NB4 (cell line): ENCODE data around the gene SIRPA.

Experiments
- CTCF ChIP-seq: IDR thresholded peaks from one replicate; pipeline ENCODE4 v1.5.1; 2012; ENCODE audit warnings: low read depth, low read length
- MAX ChIP-seq: IDR thresholded peaks from 2 replicates; pipeline ENCODE4 v1.6.1; 2011; ENCODE audit warnings: low read depth, low read length
- MYC ChIP-seq: IDR thresholded peaks from 2 replicates; pipeline ENCODE4 v1.6.1; 2011; ENCODE audit warnings: low read depth, low read length
- POLR2A ChIP-seq: IDR thresholded peaks from 2 replicates; pipeline ENCODE4 v1.6.1; 2011; ENCODE audit warnings: mild to moderate bottlenecking; ENCODE audit not compliant: insufficient read length; ENCODE audit errors: extremely low read depth

- TF ChIP-seq CTCF (no peak), MAX (no peak), POLR2A (no peak), MYC (no peak)
Observed at GRCh38 chr20:1846341-1846740, 48.9 kb upstream of the SIRPA start.
